CD4-positive, alpha-beta T cell treated with Interleukin-6 at 100 ng/mL for 8 hours (primary cell): Measurements from ENCODE around the gene PTPN4.
A peak's percentile ranks its signal among the peaks of the same experiment; 100 is the strongest.

Source experiments
- DNase-seq: peaks from one replicate; pipeline ENCODE4 v3.0.0-alpha.2; 2020; ENCODE audit warnings: mixed read lengths, low spot score

The PTPN4 gene, protein sequence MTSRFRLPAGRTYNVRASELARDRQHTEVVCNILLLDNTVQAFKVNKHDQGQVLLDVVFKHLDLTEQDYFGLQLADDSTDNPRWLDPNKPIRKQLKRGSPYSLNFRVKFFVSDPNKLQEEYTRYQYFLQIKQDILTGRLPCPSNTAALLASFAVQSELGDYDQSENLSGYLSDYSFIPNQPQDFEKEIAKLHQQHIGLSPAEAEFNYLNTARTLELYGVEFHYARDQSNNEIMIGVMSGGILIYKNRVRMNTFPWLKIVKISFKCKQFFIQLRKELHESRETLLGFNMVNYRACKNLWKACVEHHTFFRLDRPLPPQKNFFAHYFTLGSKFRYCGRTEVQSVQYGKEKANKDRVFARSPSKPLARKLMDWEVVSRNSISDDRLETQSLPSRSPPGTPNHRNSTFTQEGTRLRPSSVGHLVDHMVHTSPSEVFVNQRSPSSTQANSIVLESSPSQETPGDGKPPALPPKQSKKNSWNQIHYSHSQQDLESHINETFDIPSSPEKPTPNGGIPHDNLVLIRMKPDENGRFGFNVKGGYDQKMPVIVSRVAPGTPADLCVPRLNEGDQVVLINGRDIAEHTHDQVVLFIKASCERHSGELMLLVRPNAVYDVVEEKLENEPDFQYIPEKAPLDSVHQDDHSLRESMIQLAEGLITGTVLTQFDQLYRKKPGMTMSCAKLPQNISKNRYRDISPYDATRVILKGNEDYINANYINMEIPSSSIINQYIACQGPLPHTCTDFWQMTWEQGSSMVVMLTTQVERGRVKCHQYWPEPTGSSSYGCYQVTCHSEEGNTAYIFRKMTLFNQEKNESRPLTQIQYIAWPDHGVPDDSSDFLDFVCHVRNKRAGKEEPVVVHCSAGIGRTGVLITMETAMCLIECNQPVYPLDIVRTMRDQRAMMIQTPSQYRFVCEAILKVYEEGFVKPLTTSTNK

DNA sequence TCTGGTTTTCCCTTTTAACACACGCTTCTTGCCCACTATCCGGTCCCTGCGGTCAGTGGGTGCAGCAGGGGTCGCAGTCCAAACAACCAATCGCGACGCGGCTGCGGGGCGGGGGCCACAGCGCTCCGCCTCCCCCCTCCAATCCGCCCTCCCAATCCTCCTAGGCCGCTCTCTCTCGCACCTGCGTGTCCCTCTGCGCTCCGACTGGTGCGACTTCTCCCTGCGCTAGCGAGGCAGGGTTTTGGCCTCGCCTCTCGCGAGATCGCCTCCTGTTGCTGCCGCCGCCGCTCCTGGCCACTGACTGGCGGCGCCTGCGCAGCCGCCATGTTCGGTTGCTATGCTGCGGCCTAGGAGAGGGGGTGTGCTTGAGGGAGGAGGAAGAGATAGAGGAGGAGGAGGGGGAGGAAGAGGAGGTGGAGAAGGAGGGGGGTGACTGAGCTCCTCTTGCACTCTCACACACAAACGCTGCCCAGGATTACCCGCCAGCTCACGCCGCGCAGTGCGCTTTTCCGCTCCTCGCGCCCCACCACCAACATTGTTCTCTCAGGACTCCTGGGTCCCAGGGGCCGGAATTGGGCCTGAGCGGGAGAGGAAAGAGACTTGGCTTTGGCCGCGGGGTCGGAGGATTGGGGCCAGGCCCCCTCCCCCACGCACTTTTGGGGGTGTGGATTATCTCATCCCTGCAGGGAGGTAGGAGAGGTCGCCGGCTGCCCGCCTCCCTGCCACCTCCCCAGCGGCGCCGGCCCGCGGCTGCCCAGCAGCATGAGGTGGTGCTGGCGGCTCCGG is at the start of gene PTPN4:
Gene PTPN4 (plus strand): TSS at position 472 of the 786 bp plus-strand sequence. CDS start 49,932 bp downstream, outside the sequence.
- peak; percentile 98 for DNase-seq

DNA sequence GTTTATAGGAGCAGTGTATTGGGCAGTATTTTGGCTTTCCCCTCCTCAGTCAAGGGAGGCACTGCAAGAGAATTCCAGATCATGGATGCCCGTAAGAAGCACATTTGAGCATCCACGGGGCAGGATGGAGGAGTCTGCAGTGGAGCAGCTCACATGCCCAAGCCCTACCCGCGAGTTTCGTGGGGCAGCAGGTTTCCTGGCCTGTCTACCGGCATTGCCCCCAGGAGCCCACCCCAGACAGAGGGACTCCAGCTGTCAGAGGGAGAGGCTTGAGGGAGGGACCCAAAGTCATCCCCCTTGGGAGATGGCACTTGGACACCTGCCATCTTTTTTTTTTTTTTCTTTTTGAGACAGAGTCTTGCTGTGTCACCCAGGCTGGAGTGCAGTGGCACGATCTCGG is 49.4 kb upstream of the PTPN4 start:
- no peak for DNase-seq

DNA sequence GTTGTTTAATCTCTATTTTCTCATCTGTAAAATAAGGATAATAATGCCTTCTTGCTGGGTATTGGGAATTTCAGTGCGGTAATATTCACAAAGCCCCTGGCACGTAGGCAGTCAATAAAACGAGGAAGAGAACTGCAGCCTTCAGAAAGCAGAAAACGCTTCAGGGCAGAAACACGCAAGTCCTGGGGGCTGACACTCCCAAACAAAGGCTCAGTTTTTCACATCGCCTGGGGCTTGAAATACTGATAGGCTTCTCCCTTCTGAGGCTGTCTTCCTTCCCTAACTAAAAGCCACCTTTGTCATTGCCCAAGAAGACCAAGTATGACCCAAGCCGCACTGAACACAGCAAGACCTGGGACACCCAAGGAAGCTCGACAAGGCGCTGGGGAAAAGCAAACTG is 48.4 kb upstream of the PTPN4 start:
- no peak for DNase-seq

DNA sequence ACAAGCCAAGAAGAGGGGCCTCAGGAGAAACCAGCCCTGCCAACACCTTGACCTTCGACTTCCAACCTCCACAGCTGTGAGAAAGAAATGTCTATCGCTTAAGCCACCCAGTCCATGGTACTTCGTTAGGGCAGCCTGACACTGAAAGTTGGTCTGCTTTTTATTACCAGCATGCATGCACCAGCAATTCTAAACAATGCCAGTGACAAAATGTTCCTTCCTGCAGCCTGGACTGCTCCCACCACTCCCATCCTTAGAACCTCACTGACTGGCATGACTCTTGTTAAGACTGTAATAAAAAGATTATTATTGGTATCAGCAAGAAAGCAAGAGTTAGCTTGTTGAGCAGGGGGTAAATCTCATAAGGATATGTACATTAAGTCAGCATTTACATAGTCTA is 47.2 kb upstream of the PTPN4 start:
- DNase-seq, result no peak

DNA sequence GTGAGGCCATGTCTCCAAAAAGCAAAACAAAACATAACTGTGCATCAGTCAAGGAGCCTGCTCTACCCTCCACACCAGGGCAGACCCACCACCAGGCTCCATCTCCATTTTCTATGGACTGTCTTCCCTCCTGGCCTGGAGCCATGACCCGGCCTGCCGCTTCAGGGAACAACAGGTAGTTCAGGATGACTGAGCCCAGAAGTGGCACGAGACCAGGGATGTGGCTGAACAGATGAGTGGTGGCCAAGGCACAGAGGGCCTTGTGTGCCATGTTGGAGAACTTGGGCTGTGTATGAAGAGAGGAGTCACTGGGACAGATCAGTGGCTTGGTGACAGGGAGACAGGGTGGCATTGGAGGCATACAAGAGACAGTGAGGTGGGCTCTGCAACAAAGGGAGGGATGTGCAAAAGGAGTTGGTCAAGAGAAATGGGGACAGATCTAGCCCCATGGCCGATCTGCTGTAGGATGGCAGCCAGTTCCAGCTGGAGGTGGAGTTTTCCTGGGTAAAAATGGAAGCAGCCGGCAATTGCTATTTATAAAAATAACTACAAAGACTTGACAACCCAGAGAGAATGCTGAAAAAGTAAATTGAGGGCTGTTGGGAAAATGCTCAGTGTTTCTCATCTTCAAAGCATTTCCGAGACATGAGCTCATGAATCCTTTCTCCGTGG is 45.8 kb upstream of the PTPN4 start:
- no peak for DNase-seq

DNA sequence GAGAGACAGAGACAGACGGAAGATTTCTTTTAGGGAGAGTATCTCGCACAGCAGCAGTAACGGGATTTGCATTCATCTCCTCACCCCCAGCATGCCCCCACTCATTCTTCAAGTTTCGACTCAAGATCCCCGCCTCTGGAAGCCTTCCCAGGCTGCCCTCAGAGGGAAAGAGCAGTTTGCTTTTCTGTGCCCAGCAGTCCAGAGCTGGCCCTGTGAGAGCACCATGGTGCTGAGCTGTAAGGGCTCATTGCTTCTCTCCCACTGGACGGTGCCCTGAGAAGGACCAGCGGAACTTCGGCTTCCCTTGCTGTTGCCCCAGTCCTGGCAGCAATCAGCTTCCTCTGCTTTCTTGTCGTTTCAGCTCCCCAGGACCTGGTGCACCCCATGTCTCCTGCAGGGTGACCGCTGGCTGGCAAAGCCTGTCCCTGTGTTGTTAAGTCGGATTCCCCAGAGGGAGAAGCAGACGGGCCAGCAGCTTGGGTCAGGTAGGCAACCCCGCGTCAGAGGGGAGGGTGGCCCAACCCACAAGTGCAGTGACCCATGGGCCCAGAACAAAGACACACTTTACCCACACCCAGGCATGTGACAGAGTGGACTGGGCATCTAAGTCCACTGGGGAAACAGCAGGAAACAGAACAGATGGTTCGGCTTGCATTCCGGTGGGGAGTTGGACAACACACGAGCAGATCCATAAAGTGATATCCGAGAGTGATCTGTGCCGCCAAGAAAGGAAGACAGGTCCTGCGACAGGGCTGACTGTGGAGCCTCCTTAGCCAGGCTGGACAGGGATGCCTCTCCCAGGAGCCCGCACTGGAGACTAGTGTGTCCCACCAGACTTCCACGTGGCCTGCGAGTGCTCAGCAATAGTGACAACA is 44.1 kb upstream of the PTPN4 start:
- no peak for DNase-seq

DNA sequence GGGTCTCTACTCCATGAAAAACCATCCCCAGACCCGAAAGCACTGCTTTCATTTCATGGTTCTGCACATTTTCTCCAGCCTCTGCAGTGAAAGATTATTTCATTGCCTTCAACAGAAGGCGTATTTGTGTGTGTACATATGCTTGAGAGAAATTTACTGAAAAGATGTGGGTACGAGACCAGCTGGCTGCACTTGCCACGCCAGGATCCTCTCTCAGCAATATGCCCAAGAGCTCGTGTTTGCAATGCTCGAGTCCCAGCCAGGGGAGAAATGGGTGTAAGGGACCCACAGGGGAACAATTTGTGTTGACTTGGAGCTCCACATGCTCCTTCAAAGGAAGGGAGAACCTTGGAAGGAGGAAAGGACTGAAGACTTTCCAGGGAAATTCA is 43.4 kb upstream of the PTPN4 start:
- DNase-seq, result no peak

DNA sequence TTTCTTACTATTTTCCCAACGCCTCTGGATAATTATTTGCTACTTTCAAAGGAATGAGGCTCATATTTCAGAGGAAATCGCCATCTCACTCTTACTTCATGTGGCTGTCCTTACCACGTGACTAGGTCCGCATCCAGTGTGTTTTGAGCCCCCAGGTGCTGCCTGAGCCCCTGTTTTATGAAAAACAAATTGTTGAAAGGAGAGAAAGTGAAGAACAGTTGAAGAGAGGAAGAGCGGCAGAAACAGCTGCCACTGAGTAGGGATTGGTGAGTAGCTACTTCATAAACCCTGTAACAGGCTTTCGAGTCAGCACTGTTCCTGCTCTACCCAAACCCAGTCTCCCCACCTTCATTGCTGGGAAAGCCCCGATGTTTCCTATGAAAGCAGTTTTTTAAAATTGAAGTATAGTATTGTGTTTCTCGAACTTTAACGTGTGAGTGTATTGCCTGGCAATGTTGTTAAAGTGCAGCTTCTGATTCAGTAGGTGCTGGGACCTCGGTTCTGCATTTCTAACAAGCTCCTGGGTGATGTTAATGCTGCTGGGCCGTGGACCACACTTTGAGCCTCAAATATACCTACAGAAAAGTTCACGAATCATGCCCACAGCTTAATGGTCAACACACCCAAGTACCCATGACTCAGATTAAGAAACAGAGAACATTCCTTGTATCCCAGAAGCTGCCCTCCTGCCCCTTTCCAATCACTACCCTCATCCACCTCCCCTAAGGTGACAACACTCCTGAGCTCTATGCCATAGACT is 41.0 kb upstream of the PTPN4 start:
- no peak for DNase-seq

DNA sequence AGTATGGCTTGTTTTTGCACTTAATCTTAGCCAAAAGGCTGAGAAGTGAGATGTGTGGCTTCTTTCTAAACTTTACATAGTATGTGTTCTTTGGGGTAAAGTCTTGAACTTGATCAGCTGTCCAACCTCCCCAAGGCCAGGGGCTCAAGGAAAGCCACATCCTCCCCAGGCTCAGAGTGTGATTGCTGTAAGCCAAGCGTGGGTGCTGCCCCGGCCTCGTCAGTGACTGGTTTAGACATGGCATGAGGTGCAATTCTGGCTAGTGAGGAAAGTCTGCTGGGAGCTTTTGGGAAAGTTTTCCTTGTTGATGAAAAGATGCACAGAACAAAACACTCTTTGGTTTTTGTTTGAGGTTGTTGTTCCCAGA is 40.5 kb upstream of the PTPN4 start:
- no peak for DNase-seq

DNA sequence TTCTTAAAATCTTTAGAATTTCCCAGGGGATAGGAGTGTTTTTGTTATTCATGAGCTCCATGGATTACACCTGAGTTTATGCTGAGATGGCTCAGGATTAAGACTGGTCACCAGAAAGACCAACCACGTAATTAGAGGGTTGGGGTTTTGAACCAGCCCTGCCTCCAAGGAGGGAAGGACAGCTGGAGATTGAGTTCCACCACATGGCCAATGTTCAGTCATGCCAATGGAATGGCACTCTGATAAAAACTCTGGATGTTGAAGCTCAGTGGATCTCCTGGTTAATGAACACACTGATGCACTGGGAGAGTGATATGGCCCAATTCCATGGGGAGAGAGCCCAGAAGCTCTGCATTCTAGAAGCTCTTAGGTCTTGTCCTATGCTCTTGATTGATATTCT is 38.7 kb upstream of the PTPN4 start:
- no peak for DNase-seq

DNA sequence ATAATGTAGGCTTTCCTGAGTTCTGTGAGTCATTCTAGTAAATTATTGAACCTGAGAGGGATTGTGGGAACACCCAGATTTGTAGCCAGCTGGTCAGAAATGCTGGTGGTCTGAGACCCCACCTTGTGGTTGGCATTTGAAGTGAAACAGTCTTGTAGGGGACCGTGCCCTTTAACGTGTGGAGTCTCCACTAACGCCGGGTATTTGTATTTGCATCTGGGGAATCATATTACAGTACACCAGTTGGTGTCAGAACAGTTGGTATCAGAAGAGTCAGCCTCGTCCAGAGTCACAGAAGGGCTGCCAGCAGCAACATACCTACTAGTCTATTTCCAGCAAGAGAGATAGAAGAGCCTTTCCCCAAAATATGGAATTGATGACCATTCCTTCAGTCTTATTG is 38.3 kb upstream of the PTPN4 start:
- DNase-seq, result no peak

DNA sequence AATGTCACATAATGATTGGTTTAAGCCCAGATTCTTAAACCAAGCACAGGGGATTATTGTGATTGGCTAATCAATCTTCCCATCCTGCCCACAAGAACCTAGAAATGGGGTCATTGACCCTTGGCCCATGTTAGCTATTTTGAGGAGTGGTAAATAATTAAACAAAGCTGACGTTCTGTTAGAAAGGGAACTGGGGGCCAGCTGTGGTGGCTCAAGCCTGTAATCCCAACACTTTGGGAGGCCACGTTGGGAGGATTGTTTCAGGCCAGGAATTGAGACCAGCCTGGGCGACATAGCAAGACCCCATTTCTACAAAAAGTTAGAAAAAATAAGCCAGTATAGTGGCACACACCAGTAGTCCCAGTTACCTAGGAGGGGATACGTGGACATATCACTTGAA is 37.8 kb upstream of the PTPN4 start:
- no peak for DNase-seq

DNA sequence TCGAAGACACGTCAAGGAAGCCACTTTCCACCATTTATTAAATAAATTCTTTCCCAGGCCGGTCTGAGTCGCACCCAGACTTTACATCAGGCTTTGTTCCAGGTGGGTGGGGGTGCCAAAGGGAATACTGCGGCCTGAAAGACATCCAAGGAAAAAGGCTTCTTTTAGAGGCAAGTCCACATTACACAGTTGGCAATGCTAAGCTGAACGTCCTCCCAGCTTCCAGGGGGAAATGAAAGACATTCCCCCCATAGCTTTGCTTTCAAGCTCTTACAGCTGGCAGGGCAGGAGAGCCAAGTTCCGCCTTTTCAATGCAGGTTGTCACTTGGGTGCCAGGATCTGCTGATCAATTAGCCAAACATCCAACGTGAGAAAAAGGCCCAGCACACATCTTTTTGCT is 36.5 kb upstream of the PTPN4 start:
- DNase-seq, result no peak

DNA sequence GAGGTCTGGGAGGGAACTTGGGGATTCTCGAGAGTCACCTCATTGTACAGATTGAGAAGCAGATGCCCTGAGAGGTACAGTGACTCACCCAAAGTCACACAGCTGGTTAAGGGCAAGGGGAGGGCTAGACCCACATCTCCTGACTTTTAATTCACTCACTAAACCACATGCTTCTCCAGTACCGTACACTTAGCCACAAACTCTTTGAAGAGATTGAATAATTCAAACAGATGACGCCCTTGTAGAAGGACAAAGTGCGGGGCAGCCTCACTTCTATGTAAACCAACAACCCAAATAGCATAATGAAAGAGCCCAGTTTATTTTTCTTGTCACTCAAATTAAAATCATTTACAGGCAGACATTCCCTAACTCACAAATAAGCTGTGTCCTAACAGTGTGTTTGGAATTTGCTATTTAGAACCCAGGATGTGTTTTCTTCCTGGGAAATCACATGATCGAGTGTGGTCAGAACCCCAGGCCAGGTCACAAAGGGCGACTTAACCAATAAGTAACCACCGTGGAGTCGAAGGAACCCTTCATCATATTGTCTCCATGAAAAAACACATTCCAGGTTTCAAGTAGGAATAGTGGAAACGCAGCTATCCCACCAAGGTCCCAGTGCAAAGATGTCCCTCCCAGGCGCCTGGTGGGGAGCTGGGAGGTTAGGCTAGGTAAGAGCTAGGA is 35.8 kb upstream of the PTPN4 start:
- no peak for DNase-seq

DNA sequence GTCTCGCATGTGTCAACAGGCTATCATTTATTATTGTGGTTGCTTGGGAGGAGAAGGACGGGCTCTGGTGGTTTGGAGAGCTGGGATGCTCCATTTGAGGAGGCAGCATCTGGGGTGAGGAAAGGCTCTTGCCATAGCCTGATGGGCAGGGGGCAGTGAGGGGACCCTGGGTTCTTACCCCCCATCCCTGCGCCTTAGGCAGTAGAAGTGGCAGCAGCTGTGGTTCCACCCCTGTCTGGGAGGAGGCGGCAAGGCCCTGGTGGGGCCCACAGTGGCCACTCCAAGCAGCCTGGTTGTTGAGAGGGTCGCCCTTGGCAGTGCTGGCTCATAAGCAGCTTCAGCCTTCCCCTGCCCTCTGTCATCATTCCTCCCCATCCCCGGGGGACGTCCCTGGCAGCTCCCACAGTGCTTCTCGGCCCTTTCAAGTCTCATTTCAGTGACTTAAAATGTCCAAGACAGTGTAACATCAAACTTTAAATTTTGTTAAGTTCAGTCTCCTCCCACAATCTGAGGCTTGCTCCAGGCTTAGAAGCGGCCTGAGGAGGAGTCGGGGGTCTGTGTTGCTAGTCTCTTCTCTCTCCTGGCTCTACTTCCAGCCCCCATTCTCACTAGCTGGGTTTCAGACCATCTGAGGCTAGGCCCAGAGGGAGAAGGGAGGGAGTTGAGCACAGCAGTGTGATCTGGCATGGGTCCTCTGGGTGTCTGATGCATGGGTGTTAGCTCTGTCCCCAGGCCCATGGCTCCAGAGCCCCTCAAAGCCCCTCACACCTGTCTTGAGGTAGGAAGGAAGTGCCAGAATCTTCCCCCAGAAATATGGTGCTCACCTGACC is 34.9 kb upstream of the PTPN4 start:
- DNase-seq, result no peak

DNA sequence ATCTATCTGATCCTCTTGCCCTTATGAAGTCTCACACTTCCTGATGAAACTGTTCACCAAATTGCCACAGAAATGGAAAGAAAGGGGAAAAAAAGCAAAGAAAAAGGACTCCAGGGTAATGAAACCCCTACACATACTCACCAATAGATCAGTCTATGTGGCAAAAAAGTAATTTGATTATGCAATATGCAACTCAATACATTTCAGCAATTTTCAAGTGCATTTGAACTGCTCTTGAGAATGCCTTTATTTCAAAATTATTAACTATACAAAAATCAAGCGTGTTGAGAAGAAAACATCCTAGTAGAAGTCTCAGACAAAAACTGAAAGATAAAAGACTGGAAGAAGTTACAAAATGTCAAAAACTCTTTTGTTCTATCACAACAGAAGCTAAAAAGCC is 32.2 kb upstream of the PTPN4 start:
- DNase-seq, result no peak

DNA sequence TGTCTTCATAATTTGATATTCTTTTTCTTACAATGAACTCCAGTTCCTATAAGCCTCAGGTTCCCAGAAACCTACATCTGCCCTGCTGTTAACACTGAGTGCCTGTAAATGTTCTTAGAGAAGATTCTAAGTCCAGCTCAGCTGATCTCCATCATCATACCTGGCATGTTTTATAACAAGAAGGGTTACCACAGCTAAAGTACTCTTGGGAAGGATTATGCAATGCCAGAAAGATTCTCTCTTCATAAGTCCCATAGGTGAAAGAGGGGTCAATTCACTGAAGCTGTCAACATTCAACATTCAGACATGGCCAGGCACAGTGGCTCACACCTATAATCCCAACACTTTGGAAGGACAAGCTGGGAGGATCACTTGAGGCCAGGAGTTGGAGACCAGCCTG is 31.3 kb upstream of the PTPN4 start:
- DNase-seq, result no peak

DNA sequence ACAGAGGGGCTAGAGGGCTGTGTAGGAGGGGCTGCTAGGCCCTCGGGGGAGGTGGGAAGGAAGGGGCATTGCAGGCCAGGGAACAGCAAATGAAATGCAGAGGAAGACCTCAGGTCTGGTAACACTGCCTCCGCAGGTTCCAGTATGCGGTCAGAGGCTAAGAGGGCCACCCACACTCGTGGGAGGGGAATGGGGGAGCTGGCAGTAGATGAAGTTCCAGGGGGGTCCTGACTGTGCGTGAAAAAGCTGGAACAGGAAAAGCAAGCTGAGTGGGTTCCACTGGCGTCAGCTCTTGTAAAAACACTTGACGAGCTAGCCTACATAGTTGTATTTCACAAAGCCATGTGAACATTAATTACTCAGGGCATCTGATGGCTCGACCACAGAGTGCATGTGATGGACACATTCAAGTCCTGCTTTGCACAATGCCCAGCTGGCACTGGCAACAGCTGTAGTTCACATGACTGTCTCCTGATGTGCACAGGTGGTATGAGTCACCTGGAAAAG is 29.0 kb upstream of the PTPN4 start:
- no peak for DNase-seq
